HS-27A (cell line): ENCODE data around the gene OR8S1.
"Not testable (repeated sequence)": the region's sequence is repeated elsewhere in the genome, so short reads cannot be mapped to it uniquely, and the experiment has no call there.

Source experiments
- DNase-seq: peaks from one replicate; pipeline ENCODE4 v3.0.0-alpha.2; 2012; ENCODE audit warnings: low read depth, missing footprints

Gene OR8S1, protein sequence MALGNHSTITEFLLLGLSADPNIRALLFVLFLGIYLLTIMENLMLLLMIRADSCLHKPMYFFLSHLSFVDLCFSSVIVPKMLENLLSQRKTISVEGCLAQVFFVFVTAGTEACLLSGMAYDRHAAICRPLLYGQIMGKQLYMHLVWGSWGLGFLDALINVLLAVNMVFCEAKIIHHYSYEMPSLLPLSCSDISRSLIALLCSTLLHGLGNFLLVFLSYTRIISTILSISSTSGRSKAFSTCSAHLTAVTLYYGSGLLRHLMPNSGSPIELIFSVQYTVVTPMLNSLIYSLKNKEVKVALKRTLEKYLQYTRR

GRCh38 chr12:48525332-48525731, at the start of gene OR8S1:
TSS of gene OR8S1 (plus strand) at chr12:48525632. CDS start at chr12:48525632, 0 bp downstream.
- no peak for DNase-seq

DNA sequence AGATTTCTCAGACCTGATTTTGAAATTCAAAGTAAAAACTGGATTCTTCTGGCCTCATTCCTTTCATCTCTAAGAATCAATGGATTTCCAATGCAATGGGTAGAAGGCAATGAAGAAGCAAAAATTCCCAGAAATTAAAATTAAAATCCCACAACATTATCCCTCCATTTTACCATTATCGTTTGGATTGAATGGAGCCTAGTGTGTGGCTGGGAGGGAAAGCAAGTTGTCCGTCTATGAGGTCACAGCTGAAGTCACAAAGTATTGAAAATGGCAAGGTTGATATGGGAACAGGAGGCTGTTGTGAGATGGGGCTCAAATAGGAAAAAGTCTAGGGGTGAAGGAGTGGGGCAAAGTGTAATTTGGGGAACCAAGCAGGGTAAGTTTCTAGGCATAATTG, 43.2 kb upstream of the OR8S1 start, which contains the start of gene C12orf54:
C12orf54 (plus strand) TSS at position 301 of the 400 bp plus-strand sequence. CDS start 799 bp downstream, outside the sequence.
- no peak for DNase-seq

GRCh38 chr12:48482930-48483329, 42.5 kb upstream of the OR8S1 start:
- no peak for DNase-seq

GRCh38 chr12:48486261-48486660, 39.2 kb upstream of the OR8S1 start:
- no peak for DNase-seq

DNA sequence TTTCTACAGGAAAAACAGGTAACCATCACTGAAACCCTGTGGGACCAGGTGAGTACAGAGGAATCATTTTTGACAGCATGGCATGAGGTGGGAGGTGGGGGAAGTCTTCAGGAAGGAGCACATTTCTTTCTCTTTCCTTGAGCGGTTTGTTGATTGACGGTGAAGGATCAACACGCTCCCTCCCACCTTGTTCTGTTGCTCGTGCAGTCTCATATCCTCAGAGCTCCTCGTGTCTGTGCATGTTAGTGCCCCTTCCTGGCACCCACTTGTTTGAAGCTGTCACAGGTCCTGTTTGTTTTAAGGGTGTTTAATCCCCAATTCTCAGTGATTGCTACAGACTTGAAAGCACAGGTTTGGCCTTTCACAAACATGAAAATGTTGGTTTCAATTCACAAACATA, 38.8 kb upstream of the OR8S1 start:
- no peak for DNase-seq

DNA sequence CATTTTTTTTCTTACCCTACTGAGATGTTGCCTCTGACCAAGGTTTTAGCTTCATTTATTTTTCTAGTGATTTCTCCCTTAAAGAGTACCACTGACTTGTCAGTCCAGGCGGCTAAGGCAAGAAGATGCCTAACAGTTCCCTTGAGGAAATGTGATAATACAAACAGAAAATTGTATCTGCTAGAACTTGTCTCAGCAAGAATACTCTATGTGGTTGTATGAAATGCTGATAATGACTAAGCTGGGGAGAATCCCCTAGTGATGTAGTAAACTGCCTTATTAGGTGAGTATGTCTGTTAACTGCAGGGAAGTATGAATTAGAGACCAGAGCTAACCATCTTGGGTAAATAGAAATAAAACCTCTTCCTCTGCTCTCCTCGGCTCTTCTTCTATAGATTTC, 36.4 kb upstream of the OR8S1 start:
- DNase-seq: no peak

- not testable (repeated sequence) for DNase-seq
These were observed 36.0 kb upstream of the OR8S1 start for GRCh38 chr12:48489456-48489855.

DNA sequence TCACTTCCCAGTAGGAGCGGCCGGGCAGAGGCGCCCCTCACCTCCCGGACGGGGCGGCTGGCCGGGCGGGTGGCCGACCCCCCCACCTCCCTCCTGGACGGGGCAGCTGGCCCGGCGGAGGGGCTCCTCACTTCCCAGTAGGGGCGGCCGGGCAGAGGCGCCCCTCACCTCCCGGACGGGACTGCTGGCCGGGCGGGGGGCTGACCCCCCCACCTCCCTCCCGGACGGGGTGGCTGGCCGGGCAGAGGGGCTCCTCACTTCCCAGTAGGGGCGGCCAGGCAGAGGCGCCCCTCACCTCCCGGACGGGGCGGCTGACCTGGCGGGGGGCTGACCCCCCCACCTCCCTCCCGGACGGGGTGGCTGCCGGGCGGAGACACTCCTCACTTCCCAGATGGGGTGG, 25.2 kb upstream of the OR8S1 start:
- DNase-seq: not testable (repeated sequence)

DNA sequence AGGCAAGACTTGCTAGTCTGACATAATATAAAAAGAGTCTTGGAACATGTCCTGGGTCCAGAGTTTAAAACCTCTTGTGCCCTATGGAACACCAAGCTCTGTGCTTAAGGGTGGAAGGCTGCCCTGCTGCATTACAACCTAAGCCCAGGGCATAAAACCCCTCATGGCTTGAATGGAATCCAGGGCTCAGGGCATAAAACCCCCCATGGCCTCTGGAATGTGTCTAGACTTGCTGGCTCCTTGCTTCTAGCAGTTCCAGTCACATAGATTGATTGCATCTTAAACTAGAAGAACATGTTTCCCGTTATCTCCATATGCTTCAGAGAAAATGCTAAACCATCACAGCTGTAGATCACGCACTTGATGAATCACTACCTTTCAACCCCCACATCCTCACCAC, 18.6 kb upstream of the OR8S1 start:
- DNase-seq: not testable (repeated sequence)

DNA sequence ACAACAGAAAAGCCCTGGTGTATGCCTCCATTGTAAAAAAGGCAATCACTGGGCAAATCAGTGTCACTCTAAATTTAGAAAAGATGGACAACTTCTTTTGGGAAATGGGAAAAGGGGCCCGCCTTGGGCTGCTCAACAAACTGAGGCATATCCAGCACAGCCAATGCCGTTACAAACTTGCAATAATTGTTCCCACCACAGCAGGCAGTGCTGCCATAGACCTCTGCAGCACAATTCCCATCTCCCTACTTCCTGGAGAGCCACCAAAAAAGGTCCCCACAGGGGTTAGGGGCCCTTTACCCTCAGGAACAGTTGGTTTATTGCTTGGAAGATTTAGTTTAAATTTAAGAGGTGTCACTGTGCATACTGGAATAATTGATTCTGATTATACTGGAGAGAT, 16.4 kb upstream of the OR8S1 start:
- DNase-seq: no peak

DNA sequence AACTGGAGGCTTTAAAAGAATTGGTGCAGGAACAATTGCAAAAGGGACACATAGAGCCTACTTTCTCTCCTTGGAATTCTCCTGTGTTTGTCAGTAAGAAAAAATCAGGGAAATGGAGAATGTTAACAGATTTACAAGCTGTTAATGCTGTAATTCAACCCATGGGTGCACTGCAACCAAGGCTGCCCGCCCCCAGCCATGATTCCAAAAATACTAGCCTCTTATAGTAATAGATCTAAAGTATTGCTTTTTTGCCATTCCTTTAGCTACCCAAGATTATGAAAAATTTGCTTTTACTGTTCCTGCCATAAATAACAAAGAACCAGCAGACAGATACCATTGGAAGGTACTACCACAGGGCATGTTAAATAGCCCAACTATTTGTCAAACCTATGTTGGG, 15.3 kb upstream of the OR8S1 start:
- no peak for DNase-seq

- no peak for DNase-seq
These were observed 12.6 kb upstream of the OR8S1 start for GRCh38 chr12:48512855-48513254.

GRCh38 chr12:48514728-48515127, 10.7 kb upstream of the OR8S1 start:
- no peak for DNase-seq

DNA sequence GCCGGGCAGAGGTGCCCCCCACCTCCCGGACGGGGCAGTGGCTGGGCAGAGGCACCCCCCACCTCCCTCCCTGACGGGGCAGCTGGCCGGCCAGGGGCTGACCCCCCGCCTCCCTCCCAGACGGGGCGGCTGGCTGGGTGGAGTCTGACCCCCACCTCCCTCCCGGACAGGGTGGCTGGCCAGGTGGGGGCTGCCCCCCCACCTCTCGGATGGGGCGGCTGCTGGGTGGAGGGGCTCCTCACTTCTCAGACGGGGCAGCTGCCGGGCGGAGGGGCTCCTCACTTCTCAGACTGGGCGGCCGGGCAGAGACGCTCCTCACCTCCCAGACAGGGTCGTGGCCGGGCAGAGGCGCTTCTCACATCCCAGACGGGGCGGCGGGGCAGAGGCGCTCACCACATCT, 5.1 kb upstream of the OR8S1 start:
- DNase-seq: not testable (repeated sequence)

GRCh38 chr12:48527891-48528670, 2.6 kb downstream of the OR8S1 start:
- no peak for DNase-seq

- no peak for DNase-seq
These were observed 7.2 kb downstream of the OR8S1 start for GRCh38 chr12:48532601-48533000.

GRCh38 chr12:48536602-48537001, 11.2 kb downstream of the OR8S1 start:
- DNase-seq: no peak

- DNase-seq: no peak
These were observed 17.0 kb downstream of the OR8S1 start for GRCh38 chr12:48542300-48542928.

DNA sequence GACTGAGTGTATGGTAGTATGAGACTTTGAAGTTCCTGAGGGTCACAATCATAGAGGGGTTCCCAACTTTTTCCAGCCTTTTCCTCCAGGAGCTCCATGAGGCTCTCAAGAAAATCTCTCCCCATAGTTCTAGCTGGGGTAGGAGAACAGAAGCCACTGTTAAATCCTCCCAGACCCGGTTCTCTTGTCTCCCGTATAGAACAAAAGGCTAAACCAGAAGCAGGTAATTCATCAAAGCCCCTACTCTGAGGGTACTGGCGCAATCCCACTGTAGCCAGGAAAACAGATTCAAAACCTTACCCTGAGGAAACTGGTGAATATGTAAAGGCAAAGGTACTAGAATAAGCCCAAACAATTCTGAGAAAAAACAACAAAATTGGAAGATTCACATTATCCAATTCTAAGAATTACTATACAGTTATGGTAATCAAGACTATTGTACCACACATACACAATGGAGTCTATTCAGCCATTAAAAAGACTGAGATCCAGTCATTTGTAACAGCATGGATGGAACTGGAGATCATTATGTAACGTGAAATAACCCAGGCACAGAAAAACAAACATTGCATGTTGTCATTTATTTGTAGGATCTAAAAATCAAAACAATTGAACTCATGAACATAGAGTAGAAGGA, 20.5 kb downstream of the OR8S1 start:
- DNase-seq: no peak

DNA sequence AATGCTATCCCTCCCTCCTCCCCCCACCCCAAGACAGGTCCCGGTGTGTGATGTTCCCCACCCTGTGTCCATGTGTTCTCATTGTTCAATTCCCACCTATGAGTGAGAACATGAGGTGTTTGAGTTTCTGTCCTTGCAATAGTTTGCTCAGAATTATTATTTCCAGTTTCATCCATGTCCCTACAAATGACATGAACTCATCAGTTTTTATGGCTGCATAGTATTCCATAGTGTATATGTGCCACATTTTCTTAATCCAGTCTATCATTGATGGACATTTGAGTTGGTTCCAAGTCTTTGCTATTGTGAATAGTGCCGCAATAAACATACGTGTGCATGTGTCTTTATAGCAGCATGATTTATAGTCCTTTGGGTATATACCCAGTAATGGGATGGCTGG, 21.6 kb downstream of the OR8S1 start:
- not testable (repeated sequence) for DNase-seq

- DNase-seq: not testable (repeated sequence)
These were observed 26.2 kb downstream of the OR8S1 start for GRCh38 chr12:48551636-48552035.

GRCh38 chr12:48553666-48554343, 28.4 kb downstream of the OR8S1 start:
- not testable (repeated sequence) for DNase-seq
